ENCODE measurements around the gene PKP1.

The PKP1 gene

DNA sequence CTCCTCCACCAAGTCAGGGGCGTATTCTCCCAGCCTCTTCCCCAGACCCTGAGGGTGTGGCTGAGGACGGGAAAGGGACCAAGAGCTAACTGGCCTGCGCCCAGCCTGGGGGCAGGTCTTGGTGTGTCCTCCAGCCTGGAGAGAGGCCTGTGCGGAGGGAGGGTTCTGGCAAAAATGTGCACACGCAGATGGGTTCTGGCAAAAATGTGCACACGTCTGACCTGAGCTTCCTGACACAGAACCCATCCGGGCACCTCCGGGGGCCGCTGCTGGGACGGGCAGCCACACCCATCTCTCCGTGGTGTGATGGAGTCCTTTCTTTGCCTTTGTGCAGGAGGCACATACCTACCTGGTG is 23.1 kb upstream of the PKP1 start:
- no peak for DNase-seq (ENCODE audit: low read depth in 2 of 2)

DNA sequence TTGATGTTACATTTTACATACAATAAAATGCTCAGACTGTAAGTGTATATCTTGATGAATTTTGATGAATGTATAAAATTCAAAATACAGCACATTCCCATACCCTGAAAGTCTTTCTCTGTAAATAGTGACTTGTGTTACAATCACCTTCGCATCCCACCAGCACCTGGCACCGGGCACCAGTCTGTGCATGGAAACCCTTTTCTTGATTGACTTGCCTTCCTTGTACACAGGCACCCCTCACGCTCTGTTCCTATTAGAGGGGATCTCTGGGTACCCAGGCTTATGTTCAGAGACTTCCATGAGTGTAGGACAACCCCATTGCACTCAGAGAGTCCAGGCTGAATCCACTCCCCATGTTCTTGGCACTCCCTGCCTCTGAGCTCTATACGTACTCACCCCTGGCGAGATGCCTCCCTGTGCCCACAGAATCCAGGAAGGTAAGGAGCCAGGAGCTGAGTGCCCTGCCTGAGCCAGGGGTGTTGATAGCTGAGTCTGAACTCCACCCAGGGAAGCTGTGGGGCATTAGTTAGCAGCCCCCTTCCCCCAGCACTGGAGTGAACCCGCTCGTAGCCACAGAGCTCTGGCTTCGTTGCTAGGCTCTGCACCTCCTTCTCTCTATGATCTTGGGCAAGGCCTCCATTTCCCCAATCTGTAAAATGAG is 22.5 kb upstream of the PKP1 start:
- no peak for DNase-seq (ENCODE audit: low read depth in 2 of 2)

DNA sequence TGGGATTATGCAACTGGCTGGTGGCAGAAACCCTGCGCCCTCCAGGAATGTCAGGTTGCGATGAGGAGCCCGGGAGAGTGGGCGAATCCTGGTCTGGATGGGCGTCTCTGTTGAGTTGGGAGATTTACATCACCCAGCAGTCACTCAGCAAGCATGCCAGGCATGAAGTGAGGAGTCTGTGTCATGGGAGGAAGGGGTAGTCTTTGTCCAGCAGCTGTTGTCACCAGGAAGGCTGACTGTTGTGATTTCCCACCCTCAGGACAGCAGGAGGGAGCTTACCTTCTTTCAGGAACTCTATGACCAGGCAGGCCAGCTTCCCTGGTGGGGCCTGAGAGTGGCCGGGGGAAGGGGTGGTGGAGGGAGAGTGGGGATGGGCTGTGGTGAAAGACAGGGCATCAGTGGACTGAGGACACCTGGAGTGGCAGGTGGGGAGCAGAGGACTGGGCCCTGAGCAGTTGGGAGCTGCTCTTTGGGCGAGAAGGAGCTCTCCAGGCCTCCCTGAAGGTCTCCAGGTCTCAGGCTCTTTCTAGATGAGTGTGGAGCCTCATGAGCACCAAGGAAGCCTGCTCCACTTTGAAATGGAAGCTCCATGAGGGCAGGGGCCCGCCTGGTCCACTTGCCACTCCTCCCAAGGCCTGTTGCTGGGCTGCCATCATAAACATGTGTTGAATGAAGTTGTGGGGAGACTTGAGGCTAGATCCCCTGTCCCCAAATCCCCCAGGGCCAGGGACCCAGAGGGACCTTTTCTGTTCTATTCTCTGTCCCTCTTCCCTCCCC is 21.3 kb upstream of the PKP1 start:
- DNase-seq (ENCODE audit: low read depth in 2 of 2), result no peak

DNA sequence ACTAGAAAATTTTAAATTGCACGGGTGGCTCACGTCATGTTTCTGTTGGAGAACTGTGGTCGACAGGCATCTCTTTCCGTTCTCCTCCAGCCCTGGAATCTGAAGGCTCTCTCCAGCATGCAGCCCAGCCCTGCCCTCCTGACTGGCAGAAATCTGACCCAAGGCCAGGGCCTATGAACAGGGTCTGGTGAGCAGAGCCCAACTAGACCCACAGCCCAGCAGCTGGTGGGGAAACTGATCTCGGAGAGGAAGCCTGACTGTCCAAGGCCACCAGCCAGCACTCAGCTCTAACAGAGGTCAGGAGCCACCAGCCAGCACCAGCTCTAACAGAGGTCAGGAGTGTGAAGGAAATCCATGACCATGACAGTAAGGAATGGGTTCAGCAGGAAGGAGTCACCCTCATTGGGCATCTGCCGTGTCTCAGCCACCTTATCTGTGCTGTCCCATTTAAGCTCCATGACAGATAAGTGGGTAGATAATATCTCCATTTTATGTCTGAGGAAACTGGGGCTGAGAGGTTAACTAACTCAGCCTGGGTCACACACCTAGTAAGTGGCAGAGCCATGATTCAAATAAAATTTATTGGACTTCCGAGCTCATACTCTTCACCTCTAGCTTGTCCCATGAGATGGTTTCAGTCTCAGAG is 20.2 kb upstream of the PKP1 start:
- DNase-seq (ENCODE audit: low read depth in 2 of 2), result no peak

DNA sequence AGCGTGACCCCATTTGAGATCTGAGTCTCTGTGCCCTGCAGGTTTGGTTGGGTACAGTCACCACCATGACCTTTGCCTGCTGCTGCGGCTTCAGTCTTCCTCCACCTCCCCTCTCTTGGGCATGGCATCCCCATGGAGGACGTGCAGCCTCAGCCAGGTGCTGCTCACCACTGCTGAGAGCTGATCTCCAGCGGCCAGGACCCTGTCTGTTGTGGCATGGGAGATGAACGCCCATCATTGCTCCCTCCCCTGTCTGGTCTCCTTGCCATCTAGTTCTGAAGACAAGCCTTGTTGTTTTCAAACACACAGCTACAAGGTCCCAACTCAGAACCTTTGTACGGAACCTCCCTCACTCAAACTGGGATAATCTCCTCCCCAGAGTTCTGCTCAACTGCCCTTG is 19.2 kb upstream of the PKP1 start:
- no peak for DNase-seq (ENCODE audit: low read depth in 2 of 2)

DNA sequence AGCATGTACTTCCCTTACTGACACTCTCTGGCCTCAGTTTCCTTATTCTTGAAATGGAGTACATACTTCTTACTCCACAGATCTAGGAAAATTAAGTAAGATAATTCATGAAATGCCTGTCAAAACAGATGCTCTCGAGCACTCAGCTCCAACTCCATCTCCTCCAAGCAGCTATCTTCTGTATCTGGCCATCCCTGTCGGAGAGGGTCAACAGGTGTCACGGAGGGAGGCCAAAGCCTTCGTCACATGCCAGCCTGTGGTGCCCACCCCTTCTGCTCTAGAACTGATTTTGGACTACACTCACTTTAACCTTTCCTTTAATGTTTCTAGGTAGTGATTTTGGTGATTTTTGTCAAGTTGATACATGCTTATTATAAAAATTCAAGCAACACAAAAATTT is 18.8 kb upstream of the PKP1 start:
- no peak for DNase-seq (ENCODE audit: low read depth in 2 of 2)

DNA sequence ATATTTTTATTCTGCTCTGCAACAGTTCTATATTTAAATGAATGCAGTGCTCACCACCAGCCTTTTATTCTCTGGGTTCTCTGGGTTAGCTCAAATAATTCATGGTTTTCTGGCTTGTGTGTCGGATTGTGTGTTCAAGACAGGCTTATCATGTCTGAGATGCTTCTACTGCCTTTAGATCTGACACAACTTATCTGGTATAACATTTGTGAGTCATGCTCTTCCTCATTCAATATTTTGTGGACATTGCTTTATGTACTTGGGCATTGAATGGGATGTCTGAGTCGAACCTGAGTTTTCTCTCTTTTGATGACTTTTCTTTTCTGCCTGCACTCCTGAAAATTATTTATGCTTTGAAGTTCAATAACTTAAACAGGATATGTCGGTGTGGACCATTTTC is 17.6 kb upstream of the PKP1 start:
- no peak for DNase-seq (ENCODE audit: low read depth in 2 of 2)

DNA sequence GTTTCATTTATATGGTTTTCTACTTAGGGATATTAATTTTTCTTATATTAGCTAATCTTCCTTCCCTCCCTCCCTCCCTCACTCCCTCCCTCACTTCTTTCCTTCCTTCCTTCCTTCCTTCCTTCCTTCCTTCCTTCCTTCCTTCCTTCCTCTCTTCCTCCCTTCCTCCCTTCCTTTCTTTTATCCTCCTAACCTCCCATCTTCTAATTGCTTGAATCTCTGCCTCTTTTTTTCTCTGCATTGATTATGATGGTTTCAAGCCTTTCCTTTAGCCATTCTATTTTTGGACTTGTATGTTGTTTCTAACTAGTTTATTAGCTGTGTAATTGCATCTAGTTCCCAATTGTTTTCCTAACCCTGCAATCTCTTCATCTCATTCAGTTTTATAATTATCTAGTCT is 17.0 kb upstream of the PKP1 start:
- no peak for DNase-seq (ENCODE audit: low read depth in 2 of 2)

DNA sequence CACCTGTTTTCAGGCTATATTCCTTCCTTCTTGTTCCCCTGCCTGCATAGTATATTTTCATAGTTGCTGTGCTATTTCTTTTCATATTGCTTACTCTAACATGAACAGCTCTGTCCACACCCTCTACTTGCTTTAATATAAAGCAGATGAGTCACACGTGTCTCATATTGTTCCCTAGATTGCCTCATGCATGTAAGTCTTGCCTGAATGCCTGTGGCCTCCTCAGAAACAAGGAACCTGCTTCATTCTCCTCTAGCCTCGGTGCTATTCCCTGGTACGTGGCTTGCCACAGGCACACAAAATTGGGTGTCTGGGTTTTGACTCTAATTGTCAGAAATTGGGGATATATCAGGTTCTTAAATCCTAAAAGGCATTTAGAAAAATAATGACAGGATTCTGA is 16.5 kb upstream of the PKP1 start:
- no peak for DNase-seq (ENCODE audit: low read depth in 2 of 2)

DNA sequence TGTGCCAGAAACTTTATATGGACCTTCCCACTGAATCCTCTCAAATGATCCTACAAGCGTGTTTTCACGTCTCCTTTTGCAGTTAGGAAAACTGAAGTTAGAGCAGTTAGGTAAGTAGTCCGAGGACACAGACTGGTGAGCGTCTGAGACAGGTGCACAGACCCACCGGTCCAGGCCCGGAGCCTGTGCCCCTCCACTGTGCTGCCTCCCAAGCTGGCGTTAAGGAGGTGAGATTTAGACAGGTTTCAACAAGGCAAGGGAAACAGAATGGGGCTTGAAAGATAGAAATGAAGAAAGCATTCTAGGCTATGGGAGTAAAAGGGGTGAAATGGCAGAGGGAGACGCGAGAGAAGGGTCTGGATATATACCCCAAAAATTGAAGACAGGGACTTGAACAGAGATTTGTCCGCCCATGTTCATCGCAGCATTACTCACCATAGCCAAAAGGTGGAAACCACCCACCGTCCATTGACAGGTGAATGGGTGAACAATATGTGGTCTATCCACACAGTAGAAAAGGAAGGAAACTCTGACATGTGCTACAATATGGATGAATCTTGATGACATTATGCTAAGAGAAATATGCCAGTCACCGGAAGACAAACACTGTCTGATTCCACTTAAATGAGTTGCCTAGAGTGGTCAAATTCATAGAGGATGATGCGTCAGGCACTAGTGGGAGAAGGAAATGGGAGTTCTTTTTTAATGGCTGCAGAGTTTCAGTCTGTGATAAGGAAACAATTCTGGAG is 15.7 kb upstream of the PKP1 start:
- no peak for DNase-seq (ENCODE audit: low read depth in 2 of 2)

DNA sequence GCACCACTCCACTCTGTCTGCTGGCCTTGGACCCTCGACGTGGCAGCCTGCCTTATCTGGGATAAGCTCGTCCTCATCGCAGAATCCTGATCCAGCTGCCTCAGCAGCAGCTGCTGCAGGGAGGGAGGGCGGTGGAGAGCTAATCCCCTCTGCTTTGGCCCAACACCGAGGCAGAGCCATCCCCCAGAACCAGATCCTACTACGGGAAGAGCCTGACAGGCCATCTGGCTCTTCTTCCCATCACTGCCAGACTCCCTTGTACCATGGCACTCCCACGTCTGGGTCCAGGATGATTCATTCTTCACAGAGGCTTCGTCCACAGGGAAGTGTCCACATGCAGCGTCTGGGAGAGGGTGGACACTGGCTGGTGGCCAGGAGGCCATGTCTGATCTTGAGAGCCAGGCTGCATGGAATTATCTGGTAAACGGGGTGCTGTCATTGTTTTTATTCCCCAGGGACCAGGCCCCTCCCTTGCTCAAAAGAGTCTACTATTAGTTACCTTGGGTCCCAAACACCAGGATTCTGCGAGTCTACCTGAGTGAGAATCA is 14.6 kb upstream of the PKP1 start:
- no peak for DNase-seq (ENCODE audit: low read depth in 2 of 2)

DNA sequence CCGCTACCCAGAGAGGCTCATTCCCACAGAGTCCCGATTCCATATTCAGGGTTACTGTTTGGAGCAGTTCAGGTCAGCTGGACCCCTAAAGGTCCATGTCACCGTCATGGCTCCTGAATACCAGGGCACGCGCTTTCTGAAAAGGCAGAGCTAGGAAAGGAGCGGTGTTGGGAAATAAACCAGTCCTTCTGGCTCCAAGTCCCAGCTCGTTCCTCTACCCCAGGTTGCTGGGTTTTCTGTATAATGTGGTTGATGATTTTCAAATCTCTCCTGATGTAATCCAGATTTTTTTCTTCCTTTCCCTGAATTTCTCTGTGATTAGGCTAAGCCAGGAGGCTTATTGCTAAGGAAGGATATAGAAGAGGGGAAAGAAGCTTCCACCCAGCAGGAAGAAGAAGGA is 14.0 kb upstream of the PKP1 start:
- DNase-seq (ENCODE audit: low read depth in 2 of 2), result no peak

DNA sequence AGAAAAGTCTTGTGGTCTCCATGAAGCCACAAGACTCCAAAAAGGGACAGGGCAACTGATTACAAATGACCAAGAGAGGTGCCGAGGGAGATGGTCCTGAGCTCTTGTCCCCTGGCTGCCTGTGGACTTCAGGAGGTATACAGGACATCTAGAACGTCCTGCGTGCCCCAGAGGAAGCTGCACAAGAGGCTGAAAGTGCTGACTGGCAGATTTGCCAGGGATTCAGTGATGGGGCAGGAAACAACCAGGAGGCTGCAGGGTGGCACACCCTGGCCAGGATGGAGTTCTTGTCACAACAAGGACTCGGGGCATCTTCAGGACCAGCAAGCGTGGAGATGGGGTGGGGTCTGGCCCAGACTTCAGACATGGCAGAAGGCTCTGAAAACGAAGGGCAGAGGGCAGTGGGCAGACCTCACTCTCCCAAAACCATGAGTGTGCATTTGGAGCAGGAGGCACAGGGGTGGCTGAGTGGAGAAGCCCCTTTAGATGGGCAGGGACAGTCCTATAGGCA is 13.4 kb upstream of the PKP1 start:
- no peak for DNase-seq (ENCODE audit: low read depth in 2 of 2)

DNA sequence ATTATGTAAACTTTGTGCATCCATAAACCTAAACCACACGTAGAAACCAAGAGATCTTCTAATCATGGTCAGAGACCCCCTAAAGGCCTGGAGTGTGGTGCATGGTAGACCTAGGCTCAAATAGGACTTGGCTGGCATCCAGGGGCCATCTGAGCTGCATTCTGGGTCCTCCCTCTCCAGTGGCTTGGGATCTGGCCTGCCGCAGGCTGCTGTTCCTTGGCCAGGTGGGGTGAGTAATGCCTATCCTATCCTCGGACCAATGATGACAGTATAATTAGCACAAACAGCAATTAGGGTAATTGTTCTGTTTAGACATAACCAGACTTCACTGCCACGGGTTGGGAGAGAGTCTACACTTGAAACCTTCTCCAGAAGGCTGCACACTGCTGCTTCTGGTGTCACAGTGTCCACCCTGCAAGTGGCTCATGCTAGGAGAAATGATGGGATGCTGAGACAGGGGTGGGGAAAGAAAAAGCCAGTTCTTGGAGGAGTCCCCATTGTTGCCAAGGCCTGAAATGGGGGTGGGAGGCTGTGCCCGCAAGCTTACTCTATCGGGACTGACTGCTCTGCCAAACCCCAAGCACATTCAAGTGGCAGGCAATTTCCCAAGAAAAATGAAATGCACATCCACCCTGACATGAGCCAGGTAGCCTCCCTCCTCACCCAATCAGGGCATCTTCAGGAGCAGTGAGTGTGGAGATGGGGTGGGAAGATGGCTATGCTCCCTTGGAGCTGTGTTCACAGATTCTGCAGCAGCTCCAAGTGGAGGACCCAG is 12.5 kb upstream of the PKP1 start:
- no peak for DNase-seq (ENCODE audit: low read depth in 2 of 2)

DNA sequence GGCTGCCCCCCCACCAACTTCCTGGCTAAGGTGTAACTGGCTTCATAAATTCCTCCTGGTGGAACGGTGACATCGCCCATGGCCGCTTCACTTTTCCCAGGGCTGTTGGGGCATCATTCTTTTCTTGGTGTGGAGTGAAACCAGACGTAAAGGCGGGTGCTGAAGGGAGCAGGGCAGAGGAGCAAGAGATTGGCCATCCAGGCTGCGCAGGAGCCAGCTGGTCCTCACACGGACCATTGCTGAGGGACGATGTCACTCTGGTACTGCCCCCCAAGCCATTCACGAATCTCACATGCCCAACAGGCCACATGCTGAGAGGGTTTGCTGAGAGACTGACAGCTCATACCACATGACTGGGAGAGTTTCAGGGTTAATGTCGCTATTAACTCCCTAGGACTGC is 10.5 kb upstream of the PKP1 start:
- DNase-seq (ENCODE audit: low read depth in 2 of 2), result no peak

DNA sequence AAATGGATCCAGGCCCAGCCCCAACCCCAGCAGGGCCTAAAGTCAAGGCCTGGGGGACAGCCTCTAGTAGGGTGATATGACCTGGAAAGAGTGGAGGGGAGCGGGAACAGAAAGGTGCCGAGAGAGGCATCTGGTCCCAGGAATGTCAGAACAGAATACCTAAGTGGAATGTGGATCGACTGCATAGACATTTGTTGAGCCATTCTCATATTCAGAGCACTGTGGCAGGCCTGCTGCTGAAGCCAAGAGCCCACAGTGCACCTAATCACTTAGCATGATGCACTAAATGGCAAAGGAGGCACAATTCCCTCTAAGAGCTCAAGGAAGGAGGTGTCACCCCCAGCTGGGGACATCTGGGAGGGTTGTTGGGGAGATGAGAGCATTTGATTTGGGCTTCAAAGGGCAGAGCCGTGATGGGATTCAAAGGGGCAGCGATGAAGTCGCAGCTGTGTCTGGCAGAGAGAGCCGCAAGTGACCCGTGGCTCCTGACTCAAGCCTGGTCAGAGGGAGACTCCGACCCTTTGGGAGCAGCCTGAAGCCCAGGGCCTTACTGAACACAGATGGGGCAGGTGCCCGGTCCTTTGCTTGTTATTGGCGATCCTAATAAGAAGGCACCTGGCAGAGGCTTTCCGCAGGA is 8.6 kb upstream of the PKP1 start:
- DNase-seq (ENCODE audit: low read depth in 2 of 2), result no peak

DNA sequence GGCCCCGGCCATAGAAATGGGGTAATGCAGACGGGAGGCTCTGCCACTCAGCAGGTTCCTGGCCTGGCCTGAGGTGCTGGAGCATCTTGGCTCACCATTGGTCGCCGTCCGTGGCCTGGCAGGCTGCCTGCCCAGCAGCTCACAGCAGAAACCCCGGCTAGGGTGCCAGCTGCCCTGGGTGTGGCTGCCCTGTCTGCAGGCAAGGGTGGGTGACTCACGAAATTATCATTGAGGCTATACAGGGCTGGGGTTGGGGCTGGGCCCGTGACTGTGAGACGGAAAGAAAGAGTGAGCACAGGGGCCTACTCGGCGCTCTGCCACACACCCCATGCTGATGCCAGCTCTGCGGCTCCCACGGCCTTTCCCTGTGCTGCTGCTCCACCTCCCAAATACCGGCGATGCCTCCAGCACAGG is 8.0 kb upstream of the PKP1 start:
- no peak for DNase-seq (ENCODE audit: low read depth in 2 of 2)

DNA sequence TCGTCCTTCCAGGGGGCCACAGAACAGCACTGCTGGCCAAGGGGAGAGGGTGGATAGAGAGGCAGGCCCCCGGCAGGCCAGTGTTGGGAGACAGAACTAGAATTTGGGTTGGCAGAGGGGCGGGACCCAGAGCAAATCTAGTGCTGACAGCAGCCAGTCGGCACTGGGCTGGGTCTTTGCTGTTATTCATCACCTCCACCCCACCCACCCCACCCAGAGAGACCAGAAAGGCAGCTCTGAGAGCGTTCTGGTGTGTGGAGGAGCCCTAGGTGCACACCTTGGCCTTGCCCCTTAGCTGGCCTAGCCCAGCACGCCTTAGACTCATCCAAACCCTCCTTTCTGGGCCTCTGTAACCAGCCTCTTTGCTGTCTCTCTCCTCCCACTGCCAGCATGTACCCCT is 6.4 kb upstream of the PKP1 start:
- DNase-seq (ENCODE audit: low read depth in 2 of 2), result no peak

DNA sequence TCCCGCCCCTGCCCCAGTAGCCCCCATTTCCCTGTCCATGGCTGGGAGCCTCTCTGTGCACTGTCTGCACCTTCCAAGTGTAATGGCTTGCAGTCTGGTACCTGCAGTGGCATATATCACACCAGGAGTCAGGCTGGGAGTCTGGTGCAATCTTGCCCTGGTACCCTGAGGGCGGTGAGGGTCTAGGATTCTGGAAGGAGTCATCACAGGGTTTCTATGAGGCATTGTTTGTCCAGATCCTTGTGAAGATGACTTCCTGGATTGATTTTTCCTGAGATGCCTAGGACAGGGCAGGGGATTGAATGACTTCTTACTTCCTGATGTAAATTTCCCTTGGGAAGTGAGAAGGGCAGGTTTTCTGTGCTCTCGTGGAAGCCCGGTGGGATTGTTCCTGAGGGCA is 5.9 kb upstream of the PKP1 start:
- no peak for DNase-seq (ENCODE audit: low read depth in 2 of 2)

DNA sequence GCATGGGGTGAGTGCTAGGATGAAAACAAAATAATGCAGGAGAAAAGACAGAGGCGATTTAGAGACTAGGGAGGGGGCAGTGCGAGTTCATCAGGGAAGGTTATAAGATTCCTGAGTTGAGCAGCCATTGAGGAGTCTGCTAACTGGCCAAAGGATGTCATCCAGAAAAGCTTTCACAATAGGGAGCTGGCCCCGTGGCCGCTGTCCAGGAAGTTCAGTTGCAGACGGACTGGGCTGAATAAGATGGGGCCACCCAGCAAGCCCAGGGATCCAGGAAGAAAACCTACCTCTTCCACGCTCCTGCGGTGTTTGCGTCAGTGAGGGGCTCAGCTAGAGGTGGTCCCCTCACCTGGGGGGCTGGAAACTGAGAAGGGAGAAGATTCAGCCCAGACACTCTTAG is 4.0 kb upstream of the PKP1 start:
- DNase-seq (ENCODE audit: low read depth in 2 of 2), result no peak

DNA sequence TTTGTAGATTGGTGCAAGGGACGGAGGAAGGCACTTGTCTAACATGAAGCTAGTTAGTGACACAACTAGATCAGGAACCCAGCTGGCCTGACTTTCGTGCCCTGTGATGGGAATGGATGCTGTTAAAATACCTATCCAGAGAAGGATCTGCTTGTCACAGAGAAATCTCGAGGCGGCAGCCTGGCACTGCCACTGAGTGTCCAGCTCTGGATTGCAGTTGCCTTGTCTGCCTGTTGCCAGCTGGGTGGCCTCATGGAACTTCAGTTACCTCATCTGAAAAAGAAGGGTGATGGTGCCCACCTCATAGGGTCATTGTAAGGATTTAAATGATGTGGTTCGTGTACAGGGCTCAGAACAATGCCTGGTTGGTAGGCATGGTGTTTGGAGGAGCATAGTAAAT is 2.4 kb upstream of the PKP1 start:
- DNase-seq (ENCODE audit: low read depth in 2 of 2), result no peak

Measured in stimulated activated CD4-positive, alpha-beta T cell treated with anti-CD3 and anti-CD28 coated beads, Interleukin-1b, Interleukin-23, amount 100 ng/mL, for 4 hours (primary cell).